Activated T-helper 17 cell treated with anti-CD3 and anti-CD28 coated beads, Interleukin-2, amount 50 U/mL, for 72 hours (primary cell): ENCODE data around the gene PRR4. TPM values are rescaled to one million over a fixed set of nuclear protein-coding genes. Genes with fewer than 3 reads are reported as not detected.
A peak's percentile ranks its signal among the peaks of the same experiment; 100 is the strongest.

Experiments
- ATAC-seq: fragments of 150-1000 bp; cut with Tn5 transposase; replicated peaks from 2 replicates; pipeline ENCODE4 v1.10.0; 2021; ENCODE audit warnings: mild to moderate bottlenecking, moderate library complexity
- H3K27ac Mint-ChIP-seq: one replicate; pipeline ENCODE4 v1.8.0; 2022; ENCODE audit warnings: mixed read lengths
- H3K27me3 Mint-ChIP-seq: one replicate; pipeline ENCODE4 v1.8.0; 2022; ENCODE audit warnings: mixed read lengths
- H3K36me3 Mint-ChIP-seq: one replicate; pipeline ENCODE4 v1.8.0; 2022; ENCODE audit warnings: low read depth, mild to moderate bottlenecking, mixed read lengths
- H3K4me1 Mint-ChIP-seq: one replicate; pipeline ENCODE4 v1.8.0; 2022; ENCODE audit warnings: mixed read lengths
- H3K4me3 Mint-ChIP-seq: one replicate; pipeline ENCODE4 v1.8.0; 2022; ENCODE audit warnings: mild to moderate bottlenecking, mixed read lengths
- H3K9me3 Mint-ChIP-seq: one replicate; pipeline ENCODE4 v1.8.0; 2022; ENCODE audit warnings: mixed read lengths
- total RNA-seq, 2 donors: library from RNA; stranded (reverse); gene quantifications; one replicate each; pipeline ENCODE4 v1.2.3, GENCODE V29; 2022

Gene PRR4
- total RNA-seq: 1 to 10 TPM; 2.4 to 3.6 TPM

GRCh38 chr12:10849425-10849878, at the start of gene PRR4:
Gene PRR4, minus strand, starts transcription at chr12:10849475. Its CDS starts 38 bp downstream, at chr12:10849437.
- Mint-ChIP-seq H3K27me3 (no peaks in the 10 kb centered on the region), H3K4me1 (peaks cover 28% of the 10 kb centered on the region), H3K4me3 (no peak within 1 kb of the TSS), H3K9me3 (no peaks in the 10 kb centered on the region), H3K27ac (peak within 1 kb of the TSS; percentile 71), H3K36me3 (peaks cover 40% of the 10 kb centered on the region)
- ATAC-seq: peak; percentile 67

- H3K9me3 Mint-ChIP-seq: peaks cover 6% of the 10 kb centered on the region
- no peak overlapping the region for H3K27ac Mint-ChIP-seq
- H3K4me3 Mint-ChIP-seq: no peak overlapping the region
- H3K27me3 Mint-ChIP-seq: no peaks in the 10 kb centered on the region
- peaks cover 9% of the 10 kb centered on the region for H3K4me1 Mint-ChIP-seq
- no peak for ATAC-seq
- peaks cover 26% of the 10 kb centered on the region for H3K36me3 Mint-ChIP-seq
These were observed 47.6 kb upstream of the PRR4 start for GRCh38 chr12:10896854-10897253.

GRCh38 chr12:10891937-10892336, 42.7 kb upstream of the PRR4 start:
- Mint-ChIP-seq H3K9me3 (no peaks in the 10 kb centered on the region), H3K4me3 (no peak overlapping the region), H3K4me1 (no peaks in the 10 kb centered on the region), H3K27ac (no peak overlapping the region), H3K27me3 (no peaks in the 10 kb centered on the region), H3K36me3 (peaks cover 24% of the 10 kb centered on the region)
- ATAC-seq: no peak

GRCh38 chr12:10889226-10889625, 40.0 kb upstream of the PRR4 start:
- Mint-ChIP-seq H3K36me3 (peaks cover 16% of the 10 kb centered on the region), H3K4me3 (no peak overlapping the region), H3K4me1 (no peaks in the 10 kb centered on the region), H3K27ac (no peak overlapping the region), H3K27me3 (no peaks in the 10 kb centered on the region), H3K9me3 (no peaks in the 10 kb centered on the region)
- no peak for ATAC-seq

- no peak for ATAC-seq
- Mint-ChIP-seq H3K4me3 (no peak within 1 kb of the TSS), H3K27me3 (no peaks in the 10 kb centered on the region), H3K27ac (no peak within 1 kb of the TSS), H3K4me1 (no peaks in the 10 kb centered on the region), H3K36me3 (peaks cover 21% of the 10 kb centered on the region), H3K9me3 (no peaks in the 10 kb centered on the region)
These were observed 34.9 kb upstream of the PRR4 start, which contains the start of gene PRH1 for GRCh38 chr12:10884086-10884725. Gene PRH1, minus strand, starts transcription at chr12:10884255. Its CDS starts 38 bp downstream, at chr12:10884217.

- H3K27ac Mint-ChIP-seq: no peak overlapping the region
- peaks cover 26% of the 10 kb centered on the region for H3K36me3 Mint-ChIP-seq
- H3K4me3 Mint-ChIP-seq: no peak overlapping the region
- no peaks in the 10 kb centered on the region for H3K27me3 Mint-ChIP-seq
- H3K9me3 Mint-ChIP-seq: peaks cover 4% of the 10 kb centered on the region
- H3K4me1 Mint-ChIP-seq: no peaks in the 10 kb centered on the region
- ATAC-seq: no peak
These were observed 24.1 kb upstream of the PRR4 start for GRCh38 chr12:10873378-10873777.

- Mint-ChIP-seq H3K9me3 (peaks cover 10% of the 10 kb centered on the region), H3K27me3 (no peaks in the 10 kb centered on the region), H3K27ac (no peak overlapping the region), H3K4me1 (no peaks in the 10 kb centered on the region), H3K4me3 (no peak overlapping the region), H3K36me3 (peaks cover 31% of the 10 kb centered on the region)
- ATAC-seq: no peak
These were observed 18.1 kb upstream of the PRR4 start for GRCh38 chr12:10867381-10867780.

GRCh38 chr12:10863512-10864218, 14.4 kb upstream of the PRR4 start:
- Mint-ChIP-seq H3K36me3 (peaks cover 58% of the 10 kb centered on the region), H3K4me1 (no peaks in the 10 kb centered on the region), H3K27me3 (no peaks in the 10 kb centered on the region), H3K9me3 (peaks cover 21% of the 10 kb centered on the region), H3K27ac (no peak overlapping the region), H3K4me3 (no peak overlapping the region)
- no peak for ATAC-seq

- H3K4me3 Mint-ChIP-seq: no peak overlapping the region
- H3K4me1 Mint-ChIP-seq: no peaks in the 10 kb centered on the region
These were observed 12.1 kb upstream of the PRR4 start for GRCh38 chr12:10861366-10861765.

GRCh38 chr12:10855807-10856206, 6.5 kb upstream of the PRR4 start:
- peaks cover 22% of the 10 kb centered on the region for H3K4me1 Mint-ChIP-seq
- H3K27me3 Mint-ChIP-seq: no peaks in the 10 kb centered on the region
- H3K27ac Mint-ChIP-seq: no peak overlapping the region
- peaks cover 11% of the 10 kb centered on the region for H3K9me3 Mint-ChIP-seq
- H3K36me3 Mint-ChIP-seq: peaks cover 60% of the 10 kb centered on the region
- no peak overlapping the region for H3K4me3 Mint-ChIP-seq
- ATAC-seq: no peak

More at GRCh38 chr12:10861366-10861765, 12.1 kb upstream of the PRR4 start:
- no peak for ATAC-seq
- Mint-ChIP-seq H3K27me3 (no peaks in the 10 kb centered on the region), H3K36me3 (peaks cover 79% of the 10 kb centered on the region), H3K27ac (no peak overlapping the region), H3K9me3 (peaks cover 25% of the 10 kb centered on the region)

- Mint-ChIP-seq H3K9me3 (peaks cover 5% of the 10 kb centered on the region), H3K27me3 (no peaks in the 10 kb centered on the region), H3K27ac (no peak overlapping the region), H3K4me1 (peaks cover 28% of the 10 kb centered on the region), H3K36me3 (peaks cover 40% of the 10 kb centered on the region), H3K4me3 (no peak overlapping the region)
- ATAC-seq: no peak
These were observed 4.5 kb upstream of the PRR4 start for GRCh38 chr12:10853776-10854175.

GRCh38 chr12:10851243-10851858, 2.1 kb upstream of the PRR4 start:
- H3K36me3 Mint-ChIP-seq: peaks cover 35% of the 10 kb centered on the region
- H3K27ac Mint-ChIP-seq: peak overlapping the region; percentile 71
- peak; percentile 56 for ATAC-seq
- no peaks in the 10 kb centered on the region for H3K9me3 Mint-ChIP-seq
- H3K4me1 Mint-ChIP-seq: peaks cover 28% of the 10 kb centered on the region
- no peak overlapping the region for H3K4me3 Mint-ChIP-seq
- no peaks in the 10 kb centered on the region for H3K27me3 Mint-ChIP-seq

- peak overlapping the region; percentile 7 for H3K27ac Mint-ChIP-seq
- no peaks in the 10 kb centered on the region for H3K9me3 Mint-ChIP-seq
- no peak for ATAC-seq
- no peak overlapping the region for H3K4me3 Mint-ChIP-seq
- no peaks in the 10 kb centered on the region for H3K27me3 Mint-ChIP-seq
- peaks cover 24% of the 10 kb centered on the region for H3K4me1 Mint-ChIP-seq
- peaks cover 40% of the 10 kb centered on the region for H3K36me3 Mint-ChIP-seq
These were observed 1.5 kb downstream of the PRR4 start for GRCh38 chr12:10847744-10848143.

GRCh38 chr12:10842862-10843261, 6.4 kb downstream of the PRR4 start:
- no peak overlapping the region for H3K27ac Mint-ChIP-seq
- no peaks in the 10 kb centered on the region for H3K4me1 Mint-ChIP-seq
- no peak for ATAC-seq

GRCh38 chr12:10838461-10838860, 10.8 kb downstream of the PRR4 start:
- Mint-ChIP-seq H3K4me1 (no peaks in the 10 kb centered on the region), H3K4me3 (no peak overlapping the region), H3K27ac (no peak overlapping the region), H3K36me3 (no peaks in the 10 kb centered on the region), H3K27me3 (no peaks in the 10 kb centered on the region), H3K9me3 (no peaks in the 10 kb centered on the region)
- ATAC-seq: no peak

More at GRCh38 chr12:10842862-10843261, 6.4 kb downstream of the PRR4 start:
- no peak overlapping the region for H3K4me3 Mint-ChIP-seq
- no peaks in the 10 kb centered on the region for H3K9me3 Mint-ChIP-seq
- H3K36me3 Mint-ChIP-seq: peaks cover 30% of the 10 kb centered on the region
- H3K27me3 Mint-ChIP-seq: no peaks in the 10 kb centered on the region
